ENCODE measurements around the gene PIGV.

Gene PIGV

GRCh38 chr1:26772687-26773086, 15.1 kb upstream of the PIGV start:
- DNase-seq (ENCODE audit: low read depth): peak; percentile 63
- no peak overlapping the region for H3K4me3 ChIP-seq (ENCODE audit: low read depth, low read length)
- TF ChIP-seq CTCF (conservative IDR thresholded peaks at IDR 0.05; ENCODE audit: low read depth, low read length): no peak

GRCh38 chr1:26774462-26774861, 13.3 kb upstream of the PIGV start:
- no peak overlapping the region for H3K4me3 ChIP-seq (ENCODE audit: low read depth, low read length)
- DNase-seq (ENCODE audit: low read depth): no peak
- TF ChIP-seq CTCF (conservative IDR thresholded peaks at IDR 0.05; ENCODE audit: low read depth, low read length): no peak

- no peak for TF ChIP-seq CTCF (conservative IDR thresholded peaks at IDR 0.05; ENCODE audit: low read depth, low read length)
- DNase-seq (ENCODE audit: low read depth): no peak
Measured at GRCh38 chr1:26775666-26776065, 12.1 kb upstream of the PIGV start.

GRCh38 chr1:26779098-26779668, 8.6 kb upstream of the PIGV start:
- no peak overlapping the region for H3K4me3 ChIP-seq (ENCODE audit: low read depth, low read length)
- no peak for DNase-seq (ENCODE audit: low read depth)
- TF ChIP-seq CTCF (conservative IDR thresholded peaks at IDR 0.05; ENCODE audit: low read depth, low read length): no peak

More at GRCh38 chr1:26775666-26776065, 12.1 kb upstream of the PIGV start:
- H3K4me3 ChIP-seq (ENCODE audit: low read depth, low read length): no peak overlapping the region

- no peak for TF ChIP-seq CTCF (conservative IDR thresholded peaks at IDR 0.05; ENCODE audit: low read depth, low read length)
- no peak overlapping the region for H3K4me3 ChIP-seq (ENCODE audit: low read depth, low read length)
- no peak for DNase-seq (ENCODE audit: low read depth)
Measured at GRCh38 chr1:26780344-26780957, 7.3 kb upstream of the PIGV start.

- no peak overlapping the region for H3K4me3 ChIP-seq (ENCODE audit: low read depth, low read length)
- no peak for DNase-seq (ENCODE audit: low read depth)
- no peak for TF ChIP-seq CTCF (conservative IDR thresholded peaks at IDR 0.05; ENCODE audit: low read depth, low read length)
Measured at GRCh38 chr1:26781206-26781825, 6.4 kb upstream of the PIGV start.

Data from choroid plexus epithelial cell (primary cell).